CD4-positive, alpha-beta memory T cell (primary cell): ENCODE results near the gene GAGE12C. TPM values are rescaled to one million over a fixed set of nuclear protein-coding genes. Genes with fewer than 3 reads are reported as not detected.
"Not testable (repeated sequence)": the region's sequence is repeated elsewhere in the genome, so short reads cannot be mapped to it uniquely, and the experiment has no call there.

ENCODE experiments used
- CTCF ChIA-PET: fragments of 350-600 bp; sonication (Branson Sonifier 250); formaldehyde crosslinking; loops from one replicate; lab custom pipeline; 2021; ENCODE audit warnings: inconsistent platforms; ENCODE audit not compliant: partially characterized antibody; lab: Charles Lee
- POLR2A ChIA-PET: fragments of 350-600 bp; sonication (Branson Sonifier 250); formaldehyde crosslinking; loops from one replicate; lab custom pipeline; 2021; ENCODE audit not compliant: partially characterized antibody; lab: Charles Lee
- DNase-seq, 5 donors: peaks; one replicate each; pipeline versions ENCODE4 v3.0.0 to v3.0.0-alpha.2; 2020 to 2022; ENCODE audit warnings: mixed read lengths in 1 of 5
- H3K27ac ChIP-seq: one replicate; pipeline ENCODE4 v1.7.0; 2013; ENCODE audit warnings: low read depth, low read length
- H3K27me3 ChIP-seq: 2 replicates; pipeline ENCODE4 v1.7.0; 2013; ENCODE audit warnings: mild to moderate bottlenecking, low read length, moderate library complexity; ENCODE audit not compliant: insufficient read depth
- H3K36me3 ChIP-seq: 2 replicates; pipeline ENCODE4 v1.7.0; 2013; ENCODE audit warnings: mild to moderate bottlenecking, low read length, moderate library complexity; ENCODE audit not compliant: insufficient read depth
- H3K4me1 ChIP-seq: 2 replicates; pipeline ENCODE4 v1.7.0; 2013; ENCODE audit warnings: mild to moderate bottlenecking, low read length, moderate library complexity; ENCODE audit not compliant: insufficient read depth
- H3K4me3 ChIP-seq, 2 donors: one replicate each; pipeline ENCODE4 v1.7.0; 2013; ENCODE audit warnings: low read length in 2 of 2, mild to moderate bottlenecking in 1 of 2
- H3K9me3 ChIP-seq, 2 donors: one replicate each; pipeline ENCODE4 v1.7.0; 2013; ENCODE audit warnings: low read length in 2 of 2, control low read depth in 1 of 2; ENCODE audit not compliant: control insufficient read depth in 1 of 2
- H3K27ac Mint-ChIP-seq, 7 donors: one replicate each; pipeline ENCODE4 v1.8.0; 2020 to 2021; ENCODE audit warnings: mixed read lengths in 7 of 7, mild to moderate bottlenecking in 6 of 7, inconsistent platforms in 3 of 7, moderate library complexity in 3 of 7
- H3K27me3 Mint-ChIP-seq, 2 donors: one replicate each; pipeline ENCODE4 v1.8.0; 2020 to 2021; ENCODE audit warnings: mixed read lengths in 2 of 2
- H3K36me3 Mint-ChIP-seq, 2 donors: one replicate each; pipeline ENCODE4 v1.8.0; 2020 to 2021; ENCODE audit warnings: mixed read lengths in 2 of 2, inconsistent platforms in 1 of 2, mild to moderate bottlenecking in 1 of 2
- H3K4me1 Mint-ChIP-seq, 4 donors: one replicate each; pipeline ENCODE4 v1.8.0; 2020 to 2021; ENCODE audit warnings: mixed read lengths in 4 of 4, mild to moderate bottlenecking in 1 of 4
- H3K4me3 Mint-ChIP-seq, 8 donors: one replicate each; pipeline ENCODE4 v1.8.0; 2020 to 2021; ENCODE audit warnings: mixed read lengths in 8 of 8, mild to moderate bottlenecking in 7 of 8, moderate library complexity in 6 of 8, inconsistent platforms in 3 of 8
- H3K9me3 Mint-ChIP-seq, 8 donors: one replicate each; pipeline ENCODE4 v1.8.0; 2020 to 2021; ENCODE audit warnings: mixed read lengths in 8 of 8, mild to moderate bottlenecking in 5 of 8, inconsistent platforms in 3 of 8, moderate library complexity in 1 of 8
- intact Hi-C: fragments of 100-400 bp; cut with micrococcal nuclease; formaldehyde crosslinking; loops from one replicate; pipeline ENCODE4 v1.15.1; 2023
- polyA plus RNA-seq, 2 donors: library from polyadenylated mRNA; unstranded; fragments of 300-500 nt; fragmentation: Illumina TruSeq; gene quantifications; one replicate each; pipeline ENCODE4 v1.2.3, GENCODE V29; 2021
- total RNA-seq, 2 experiments: library from RNA; stranded (reverse); gene quantifications; one replicate each; pipeline ENCODE4 v1.2.3, GENCODE V29; 2021

GAGE12C gene
- total RNA-seq (not detected), polyA plus RNA-seq (not detected)

DNA sequence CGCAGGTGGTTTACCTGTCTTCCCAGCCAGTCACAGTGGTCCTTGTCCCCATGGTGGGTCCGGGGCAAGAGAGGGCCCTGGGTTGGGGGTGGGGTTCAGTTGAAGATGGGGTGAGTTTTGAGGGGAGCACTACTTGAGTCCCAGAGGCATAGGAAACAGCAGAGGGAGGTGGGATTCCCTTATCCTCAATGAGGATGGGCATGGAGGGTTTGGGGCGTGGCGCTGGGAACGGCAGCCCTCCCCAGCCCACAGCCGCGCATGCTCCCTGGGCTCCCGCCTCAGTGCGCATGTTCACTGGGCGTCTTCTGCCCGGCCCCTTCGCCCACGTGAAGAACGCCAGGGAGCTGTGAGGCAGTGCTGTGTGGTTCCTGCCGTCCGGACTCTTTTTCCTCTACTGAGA is at the start of gene GAGE12C:
Gene GAGE12C, plus strand, starts transcription at position 301 of the 400 bp plus-strand sequence. CDS start 1,155 bp downstream, outside the sequence.
- CTCF ChIA-PET = not testable (repeated sequence)

DNA sequence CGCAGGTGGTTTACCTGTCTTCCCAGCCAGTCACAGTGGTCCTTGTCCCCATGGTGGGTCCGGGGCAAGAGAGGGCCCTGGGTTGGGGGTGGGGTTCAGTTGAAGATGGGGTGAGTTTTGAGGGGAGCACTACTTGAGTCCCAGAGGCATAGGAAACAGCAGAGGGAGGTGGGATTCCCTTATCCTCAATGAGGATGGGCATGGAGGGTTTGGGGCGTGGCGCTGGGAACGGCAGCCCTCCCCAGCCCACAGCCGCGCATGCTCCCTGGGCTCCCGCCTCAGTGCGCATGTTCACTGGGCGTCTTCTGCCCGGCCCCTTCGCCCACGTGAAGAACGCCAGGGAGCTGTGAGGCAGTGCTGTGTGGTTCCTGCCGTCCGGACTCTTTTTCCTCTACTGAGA is 9.5 kb downstream of the GAGE12C start, which contains the start of gene GAGE12D:
Gene GAGE12D, plus strand, starts transcription at position 301 of the 400 bp plus-strand sequence. CDS start 1,155 bp downstream, outside the sequence.
- POLR2A ChIA-PET, H3K4me3 ChIP-seq, DNase-seq, H3K4me3 Mint-ChIP-seq, H3K27me3 Mint-ChIP-seq, H3K9me3 ChIP-seq, H3K27ac Mint-ChIP-seq, intact Hi-C loops, CTCF ChIA-PET, H3K4me1 Mint-ChIP-seq, H3K36me3 ChIP-seq, H3K36me3 Mint-ChIP-seq, H3K4me1 ChIP-seq, H3K27ac ChIP-seq, H3K9me3 Mint-ChIP-seq, H3K27me3 ChIP-seq: not testable (repeated sequence)

More for the DNA sequence above, at the start of gene GAGE12C:
- intact Hi-C loops, DNase-seq, H3K4me1 Mint-ChIP-seq, POLR2A ChIA-PET, H3K36me3 ChIP-seq, H3K4me3 ChIP-seq, H3K9me3 ChIP-seq, H3K9me3 Mint-ChIP-seq, H3K27me3 Mint-ChIP-seq, H3K27ac Mint-ChIP-seq, H3K4me1 ChIP-seq, H3K27me3 ChIP-seq, H3K4me3 Mint-ChIP-seq, H3K36me3 Mint-ChIP-seq, H3K27ac ChIP-seq: not testable (repeated sequence)

GRCh38 chrX:49550989-49551388 is 19.0 kb downstream of the GAGE12C start, which contains the start of gene GAGE12E:
TSS of gene GAGE12E (plus strand) at chrX:49551289. CDS start at chrX:49552444, 1,155 bp downstream.
- H3K27ac ChIP-seq, H3K4me3 Mint-ChIP-seq, H3K27ac Mint-ChIP-seq, H3K4me1 ChIP-seq, CTCF ChIA-PET, H3K36me3 ChIP-seq, POLR2A ChIA-PET, H3K36me3 Mint-ChIP-seq, intact Hi-C loops, H3K9me3 ChIP-seq, H3K9me3 Mint-ChIP-seq, H3K27me3 ChIP-seq, H3K4me3 ChIP-seq, H3K27me3 Mint-ChIP-seq, H3K4me1 Mint-ChIP-seq, DNase-seq: not testable (repeated sequence)

GRCh38 chrX:49560542-49560941 is 28.6 kb downstream of the GAGE12C start, which contains the start of gene GAGE12F:
TSS of gene GAGE12F (plus strand) at chrX:49560842. CDS start at chrX:49561997, 1,155 bp downstream.
- H3K9me3 Mint-ChIP-seq, CTCF ChIA-PET, H3K27ac Mint-ChIP-seq, H3K27ac ChIP-seq, H3K4me3 ChIP-seq, POLR2A ChIA-PET, intact Hi-C loops, H3K36me3 Mint-ChIP-seq, H3K27me3 Mint-ChIP-seq, DNase-seq, H3K4me1 ChIP-seq, H3K9me3 ChIP-seq, H3K4me3 Mint-ChIP-seq, H3K4me1 Mint-ChIP-seq, H3K36me3 ChIP-seq, H3K27me3 ChIP-seq: not testable (repeated sequence)

GRCh38 chrX:49568728-49569127 is 36.8 kb downstream of the GAGE12C start:
- H3K9me3 ChIP-seq, H3K4me1 Mint-ChIP-seq, CTCF ChIA-PET, DNase-seq, H3K4me3 Mint-ChIP-seq, H3K27ac ChIP-seq, H3K36me3 ChIP-seq, H3K4me1 ChIP-seq, H3K36me3 Mint-ChIP-seq, intact Hi-C loops, H3K9me3 Mint-ChIP-seq, H3K27me3 ChIP-seq, H3K27ac Mint-ChIP-seq, POLR2A ChIA-PET, H3K27me3 Mint-ChIP-seq, H3K4me3 ChIP-seq: not testable (repeated sequence)

DNA sequence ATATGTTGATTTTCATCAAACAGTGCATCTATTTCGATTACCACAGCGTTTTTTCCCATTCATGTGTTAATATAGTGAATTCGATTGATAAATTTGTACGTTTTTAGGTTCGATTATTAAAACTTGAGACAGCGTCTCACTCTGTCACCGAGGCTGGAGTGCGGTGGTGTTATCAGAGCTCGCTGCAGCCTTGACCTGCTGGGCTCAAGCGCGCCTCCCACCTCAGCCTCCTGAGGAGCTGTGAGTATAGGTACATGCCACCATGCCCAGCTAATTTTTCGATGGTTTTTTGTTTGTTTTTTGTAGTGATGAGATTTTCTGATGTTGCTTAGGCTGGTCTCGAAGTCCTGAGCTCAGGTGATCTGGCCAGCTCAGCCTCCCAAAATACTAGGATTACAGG is 37.2 kb downstream of the GAGE12C start:
- H3K27me3 Mint-ChIP-seq, H3K36me3 Mint-ChIP-seq, H3K27ac ChIP-seq, CTCF ChIA-PET, H3K27ac Mint-ChIP-seq, DNase-seq, H3K27me3 ChIP-seq, H3K4me1 ChIP-seq, H3K4me1 Mint-ChIP-seq, H3K4me3 Mint-ChIP-seq, H3K36me3 ChIP-seq, H3K9me3 ChIP-seq, H3K9me3 Mint-ChIP-seq, intact Hi-C loops, H3K4me3 ChIP-seq, POLR2A ChIA-PET: not testable (repeated sequence)

DNA sequence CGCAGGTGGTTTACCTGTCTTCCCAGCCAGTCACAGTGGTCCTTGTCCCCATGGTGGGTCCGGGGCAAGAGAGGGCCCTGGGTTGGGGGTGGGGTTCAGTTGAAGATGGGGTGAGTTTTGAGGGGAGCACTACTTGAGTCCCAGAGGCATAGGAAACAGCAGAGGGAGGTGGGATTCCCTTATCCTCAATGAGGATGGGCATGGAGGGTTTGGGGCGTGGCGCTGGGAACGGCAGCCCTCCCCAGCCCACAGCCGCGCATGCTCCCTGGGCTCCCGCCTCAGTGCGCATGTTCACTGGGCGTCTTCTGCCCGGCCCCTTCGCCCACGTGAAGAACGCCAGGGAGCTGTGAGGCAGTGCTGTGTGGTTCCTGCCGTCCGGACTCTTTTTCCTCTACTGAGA is 38.1 kb downstream of the GAGE12C start, which contains the start of gene GAGE12G:
Gene GAGE12G, plus strand, starts transcription at position 301 of the 400 bp plus-strand sequence. CDS start 1,155 bp downstream, outside the sequence.
- DNase-seq, CTCF ChIA-PET, intact Hi-C loops, H3K27ac Mint-ChIP-seq, H3K27me3 ChIP-seq, H3K4me1 Mint-ChIP-seq, H3K27me3 Mint-ChIP-seq, H3K4me1 ChIP-seq, H3K27ac ChIP-seq, POLR2A ChIA-PET, H3K36me3 ChIP-seq, H3K36me3 Mint-ChIP-seq, H3K4me3 ChIP-seq, H3K4me3 Mint-ChIP-seq, H3K9me3 Mint-ChIP-seq, H3K9me3 ChIP-seq: not testable (repeated sequence)

DNA sequence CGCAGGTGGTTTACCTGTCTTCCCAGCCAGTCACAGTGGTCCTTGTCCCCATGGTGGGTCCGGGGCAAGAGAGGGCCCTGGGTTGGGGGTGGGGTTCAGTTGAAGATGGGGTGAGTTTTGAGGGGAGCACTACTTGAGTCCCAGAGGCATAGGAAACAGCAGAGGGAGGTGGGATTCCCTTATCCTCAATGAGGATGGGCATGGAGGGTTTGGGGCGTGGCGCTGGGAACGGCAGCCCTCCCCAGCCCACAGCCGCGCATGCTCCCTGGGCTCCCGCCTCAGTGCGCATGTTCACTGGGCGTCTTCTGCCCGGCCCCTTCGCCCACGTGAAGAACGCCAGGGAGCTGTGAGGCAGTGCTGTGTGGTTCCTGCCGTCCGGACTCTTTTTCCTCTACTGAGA is 47.7 kb downstream of the GAGE12C start, which contains the start of gene GAGE12H:
Gene GAGE12H, plus strand, starts transcription at position 301 of the 400 bp plus-strand sequence. CDS start 1,155 bp downstream, outside the sequence.
- H3K27me3 ChIP-seq, H3K4me1 ChIP-seq, POLR2A ChIA-PET, H3K36me3 Mint-ChIP-seq, CTCF ChIA-PET, H3K27me3 Mint-ChIP-seq, H3K36me3 ChIP-seq, H3K9me3 Mint-ChIP-seq, DNase-seq, H3K4me1 Mint-ChIP-seq, H3K4me3 Mint-ChIP-seq, H3K4me3 ChIP-seq, H3K27ac ChIP-seq, H3K27ac Mint-ChIP-seq, H3K9me3 ChIP-seq, intact Hi-C loops: not testable (repeated sequence)
